IMR-90 (cell line): ENCODE results near the gene MINDY3. TPM values are rescaled to one million over a fixed set of nuclear protein-coding genes. Genes with fewer than 3 reads are reported as not detected.

Source experiments
- ATAC-seq: fragments of 200-7000 bp; cut with Tn5 transposase; 2 replicates; pipeline ENCODE4 v1.9.1; 2020; ENCODE audit warnings: low read depth, mild to moderate bottlenecking, moderate library complexity
- BruUV-seq: library from RNA; stranded (reverse); fragments of 400-500 nt; replicated peaks from 2 replicates; lab custom pipeline; 2021; lab: Mats Ljungman, UMichigan
- CTCF ChIA-PET: fragments of 300-600 bp; formaldehyde crosslinking; extraction: SDS; loops from one replicate; lab custom pipeline; 2021; ENCODE audit warnings: antibody characterized with exemption; lab: Yijun Ruan, JAX
- POLR2A ChIA-PET: fragments of 300-600 bp; sonication (Branson Sonifier 250); formaldehyde crosslinking; loops from one replicate; lab custom pipeline; 2022; ENCODE audit warnings: antibody characterized with exemption; ENCODE audit not compliant: unreplicated experiment; lab: Charles Lee
- DNase-seq: peaks from one replicate; pipeline ENCODE4 v3.0.0; 2013
- H2AFZ ChIP-seq: replicated peaks from 2 replicates; pipeline ENCODE3; 2013; ENCODE audit warnings: low read length, mild to moderate bottlenecking; ENCODE audit not compliant: poor library complexity
- H2AK5ac ChIP-seq: 2 replicates; pipeline ENCODE4 v1.6.1; 2013; ENCODE audit warnings: low read depth, low read length, inconsistent platforms
- H2AK9ac ChIP-seq: replicated peaks from 2 replicates; pipeline ENCODE3; 2013; ENCODE audit warnings: mild to moderate bottlenecking, low read depth, low read length, moderate library complexity; ENCODE audit not compliant: poor library complexity
- H2BK120ac ChIP-seq: 2 replicates; pipeline ENCODE4 v1.6.1; 2013; ENCODE audit warnings: low read depth, low read length, inconsistent platforms
- H2BK15ac ChIP-seq: 3 replicates; pipeline ENCODE4 v1.6.1; 2013; ENCODE audit warnings: low read depth, low read length, inconsistent platforms
- H2BK20ac ChIP-seq: 2 replicates; pipeline ENCODE4 v1.6.1; 2013; ENCODE audit warnings: low read depth, mild to moderate bottlenecking, inconsistent platforms, low read length, moderate library complexity
- H2BK5ac ChIP-seq: 2 replicates; pipeline ENCODE4 v1.6.1; 2013; ENCODE audit warnings: mild to moderate bottlenecking, low read depth, low read length, inconsistent platforms; ENCODE audit not compliant: poor library complexity, severe bottlenecking
- H3K14ac ChIP-seq: replicated peaks from 2 replicates; pipeline ENCODE4 v1.6.1; 2013; ENCODE audit warnings: low read depth, low read length, inconsistent platforms
- H3K18ac ChIP-seq: 2 replicates; pipeline ENCODE4 v1.6.1; 2013; ENCODE audit warnings: low read depth, low read length, control low read depth
- H3K23ac ChIP-seq: 2 replicates; pipeline ENCODE4 v1.6.1; 2013; ENCODE audit warnings: low read depth, low read length, inconsistent platforms
- H3K27ac ChIP-seq: 2 replicates; pipeline ENCODE4 v1.5.1; 2013; ENCODE audit warnings: mild to moderate bottlenecking, control low read depth, low read length; ENCODE audit not compliant: insufficient read depth
- H3K27me3 ChIP-seq: 2 replicates; pipeline ENCODE4 v1.6.1; 2013; ENCODE audit warnings: low read length; ENCODE audit not compliant: control insufficient read depth, insufficient read depth
- H3K36me3 ChIP-seq: 2 replicates; pipeline ENCODE4 v1.6.1; 2013; ENCODE audit warnings: low read length, mixed read lengths; ENCODE audit not compliant: control insufficient read depth, insufficient read depth
- H3K4ac ChIP-seq: 2 replicates; pipeline ENCODE4 v1.6.1; 2013; ENCODE audit warnings: low read depth, low read length, inconsistent platforms
- H3K4me1 ChIP-seq: 2 replicates; pipeline ENCODE4 v1.6.1; 2013; ENCODE audit warnings: low read length, mixed read lengths; ENCODE audit not compliant: control insufficient read depth, insufficient read depth
- H3K4me2 ChIP-seq: 2 replicates; pipeline ENCODE4 v1.6.1; 2013; ENCODE audit warnings: low read depth, mild to moderate bottlenecking, control low read depth, low read length, moderate library complexity
- H3K4me3 ChIP-seq: 2 replicates; pipeline ENCODE4 v1.5.1; 2013; ENCODE audit warnings: low read depth, mild to moderate bottlenecking, control low read depth, low read length, moderate library complexity; ENCODE audit not compliant: insufficient read depth
- H3K56ac ChIP-seq: 2 replicates; pipeline ENCODE4 v1.6.1; 2013; ENCODE audit warnings: low read length, inconsistent platforms; ENCODE audit not compliant: insufficient read depth; ENCODE audit errors: extremely low read depth
- H3K79me1 ChIP-seq, 2 experiments: 2 replicates each; pipeline ENCODE4 v1.6.1; 2013; ENCODE audit warnings: low read length in 2 of 2, inconsistent platforms in 1 of 2, low read depth in 1 of 2
- H3K9ac ChIP-seq: 2 replicates; pipeline ENCODE4 v1.6.1; 2013; ENCODE audit warnings: low read depth, low read length, control low read depth
- H3K9me1 ChIP-seq: 2 replicates; pipeline ENCODE4 v1.6.1; 2013; ENCODE audit warnings: low read length, inconsistent platforms; ENCODE audit not compliant: insufficient read depth
- H3K9me3 ChIP-seq: 2 replicates; pipeline ENCODE4 v1.6.1; 2013; ENCODE audit warnings: low read length; ENCODE audit not compliant: control insufficient read depth, insufficient read depth
- H4K20me1 ChIP-seq: 2 replicates; pipeline ENCODE4 v1.6.1; 2013; ENCODE audit warnings: low read length, inconsistent platforms; ENCODE audit not compliant: insufficient read depth
- H4K5ac ChIP-seq: 2 replicates; pipeline ENCODE4 v1.6.1; 2013; ENCODE audit warnings: mild to moderate bottlenecking, low read depth, low read length, control low read depth
- H4K8ac ChIP-seq, 2 experiments: 2 replicates each; pipeline ENCODE4 v1.6.1; 2013; ENCODE audit warnings: low read depth in 2 of 2, low read length in 2 of 2, control low read depth in 1 of 2, inconsistent platforms in 1 of 2
- H4K91ac ChIP-seq: 2 replicates; pipeline ENCODE4 v1.6.1; 2013; ENCODE audit warnings: low read depth, low read length, inconsistent platforms; ENCODE audit not compliant: insufficient read depth
- BHLHE40 ChIP-seq: fragments of 150-350 bp; IDR thresholded peaks from 2 replicates; pipeline ENCODE4 v1.6.1; 2016; ENCODE audit warnings: mild to moderate bottlenecking, low read depth, low read length
- CEBPB ChIP-seq: IDR thresholded peaks from 2 replicates; pipeline ENCODE4 v1.6.1; 2012; ENCODE audit warnings: low read depth, low read length, improper control_type of control experiment
- CHD1 ChIP-seq: IDR thresholded peaks from 2 replicates; pipeline ENCODE4 v1.6.1; 2012; ENCODE audit warnings: low read depth, low read length, improper control_type of control experiment
- CTCF ChIP-seq: conservative IDR thresholded peaks from 2 replicates; pipeline ENCODE4 v1.5.1; 2012; ENCODE audit warnings: mild to moderate bottlenecking, low read depth, low read length, improper control_type of control experiment
- ELK1 ChIP-seq: fragments of 150-350 bp; IDR thresholded peaks from 2 replicates; pipeline ENCODE4 v1.6.1; 2016; ENCODE audit warnings: low read depth, mild to moderate bottlenecking, low read length, moderate library complexity, borderline replicate concordance
- FOS ChIP-seq: fragments of 150-350 bp; IDR thresholded peaks from 2 replicates; pipeline ENCODE4 v1.6.1; 2016; ENCODE audit warnings: low read depth, low read length
- MAFK ChIP-seq: IDR thresholded peaks from 2 replicates; pipeline ENCODE4 v1.6.1; 2012; ENCODE audit warnings: low read depth, low read length, improper control_type of control experiment
- MAZ ChIP-seq: IDR thresholded peaks from 2 replicates; pipeline ENCODE4 v1.6.1; 2012; ENCODE audit warnings: low read depth, mild to moderate bottlenecking, low read length, improper control_type of control experiment, moderate library complexity, borderline replicate concordance
- MXI1 ChIP-seq: IDR thresholded peaks from 2 replicates; pipeline ENCODE4 v1.6.1; 2012; ENCODE audit warnings: low read depth, mild to moderate bottlenecking, low read length, moderate library complexity, borderline replicate concordance
- NFE2L2 ChIP-seq: fragments of 150-350 bp; IDR thresholded peaks from 2 replicates; pipeline ENCODE4 v1.6.1; 2016; ENCODE audit warnings: low read depth, mild to moderate bottlenecking, low read length
- POLR2A ChIP-seq: IDR thresholded peaks from 2 replicates; pipeline ENCODE4 v1.6.1; 2012; ENCODE audit warnings: mild to moderate bottlenecking, low read depth, low read length
- RAD21 ChIP-seq: IDR thresholded peaks from 2 replicates; pipeline ENCODE4 v1.6.1; 2012; ENCODE audit warnings: low read length, improper control_type of control experiment
- RCOR1 ChIP-seq: IDR thresholded peaks from 2 replicates; pipeline ENCODE4 v1.6.1; 2012; ENCODE audit warnings: mild to moderate bottlenecking, low read length, improper control_type of control experiment; ENCODE audit not compliant: insufficient replicate concordance
- RFX5 ChIP-seq: IDR thresholded peaks from 2 replicates; pipeline ENCODE4 v1.8.0; 2012; ENCODE audit warnings: low read depth, mild to moderate bottlenecking, low read length, moderate library complexity
- SMC3 ChIP-seq: fragments of 150-350 bp; IDR thresholded peaks from 2 replicates; pipeline ENCODE4 v1.6.1; 2016; ENCODE audit warnings: low read depth, mild to moderate bottlenecking, antibody characterized with exemption, low read length, moderate library complexity
- USF2 ChIP-seq: fragments of 150-350 bp; IDR thresholded peaks from 2 replicates; pipeline ENCODE4 v1.6.1; 2017; ENCODE audit warnings: mild to moderate bottlenecking, antibody characterized with exemption, low read length, low read depth
- WGBS, 2 experiments: methylation state at CpG; one replicate each; pipeline versions ENCODE4 v1.1.5 to v1.1.7; 2013; ENCODE audit warnings: missing lambda C conversion rate in 2 of 2; ENCODE audit not compliant: insufficient read length in 1 of 2; ENCODE audit errors: extremely low coverage in 2 of 2; 5-methylcytosine and 5-hydroxymethylcytosine counted together
- dilution Hi-C: fragments of 300-500 bp; cut with HindIII; formaldehyde crosslinking; loops from one replicate; pipeline ENCODE4 v1.14.3; 2018; ENCODE audit warnings: low sequenced_read_pairs; ENCODE audit not compliant: unreplicated experiment
- in situ Hi-C: fragments of 300-500 bp; cut with MboI; formaldehyde crosslinking; loops from 3 replicates; pipeline ENCODE4 v1.14.3; 2019; ENCODE audit warnings: low sequenced_read_pairs, inconsistent platforms, mixed read lengths
- intact Hi-C: fragments of 100-400 bp; cut with micrococcal nuclease; formaldehyde crosslinking; loops from 2 replicates; pipeline ENCODE4 v1.10.0; 2022
- polyA plus RNA-seq, 3 experiments: library from polyadenylated mRNA; depleted of rRNA; stranded (reverse); fragments of >200 nt; gene quantifications; 2 replicates each; pipeline ENCODE4 v1.2.3, GENCODE V29; 2012; ENCODE audit warnings: low replicate concordance in 1 of 3
- total RNA-seq: library from RNA; depleted of rRNA; stranded (reverse); fragments of >200 nt; gene quantifications from 2 replicates; pipeline ENCODE4 v1.2.3, GENCODE V29; 2012

The MINDY3 gene
- total and polyA plus RNA-seq, 2 of the 4 experiments (the other 2 are of a cell fraction): 13.9 to 14.5 TPM

GRCh38 chr10:15802375-15802949, 57.8 kb downstream of the MINDY3 start:
- Histone ChIP-seq H3K4me2 (no peak overlapping the region; the same call in 1 of the 2 replicates), H3K9ac (no peak overlapping the region), H2AFZ (no peak overlapping the region), H4K8ac (no peak overlapping the region), H3K79me1 (peaks cover 0 to 5% of the 10 kb centered on the region in 2 experiments; a peak in 1 of 4 replicates), H3K4me3 (no peak overlapping the region), H2BK20ac (no peak overlapping the region), H4K91ac (no peak overlapping the region), H3K9me3 (no peaks in the 10 kb centered on the region), H2BK5ac (no peak overlapping the region), H4K20me1 (no peaks in the 10 kb centered on the region), H2AK9ac (no peak overlapping the region), H3K36me3 (peaks cover 8% of the 10 kb centered on the region), H3K23ac (no peak overlapping the region), H3K9me1 (no peaks in the 10 kb centered on the region; the same call in 1 of the 2 replicates), H2AK5ac (no peak overlapping the region), H2BK15ac (no peak overlapping the region), H3K4me1 (no peaks in the 10 kb centered on the region; the same call in 1 of the 2 replicates), H3K14ac (no peak overlapping the region), H3K56ac (no peak overlapping the region), H3K27me3 (no peaks in the 10 kb centered on the region), H2BK120ac (no peak overlapping the region), H3K18ac (no peak overlapping the region), H3K27ac (no peak overlapping the region; the same call in 1 of the 2 replicates), H4K5ac (no peak overlapping the region), H3K4ac (no peak overlapping the region)
- POLR2A ChIA-PET: no interaction called here
- intact Hi-C loops (no loop called here), dilution Hi-C loops (no loop called here), in situ Hi-C loops (no loop called here)
- no TSS peak for BruUV-seq
- no CpG with 5 or more reads among the region's 3 CpGs for WGBS, 2 experiments
- TF ChIP-seq CTCF (no peak), MAFK (no peak), CHD1 (no peak), RFX5 (no peak), POLR2A (no peak), MAZ (no peak), FOS (no peak), SMC3 (no peak), CEBPB (no peak), MXI1 (no peak), USF2 (no peak), RCOR1 (no peak), RAD21 (no peak), ELK1 (no peak), BHLHE40 (no peak), NFE2L2 (no peak)
- ATAC-seq: no peak; the same call in none of the 2 replicates
- no peak for DNase-seq
- CTCF ChIA-PET: interaction anchor here (0.6 to 1.1 kb wide), 2 partner anchors 10 to 720 kb away, joined by 3 to 4 read pairs; no protein-coding TSS in a partner anchor
